GM12891 (cell line): ENCODE results near the gene FRMPD4.

Experiments used
- POLR2A ChIP-seq: IDR thresholded peaks from 2 replicates; pipeline ENCODE4 v1.6.1; 2011; ENCODE audit warnings: low read depth, low read length, control low read depth
- POLR2AphosphoS5 ChIP-seq: IDR thresholded peaks from 2 replicates; pipeline ENCODE4 v1.6.1; 2011; ENCODE audit warnings: low read depth, low read length, control low read depth
- TAF1 ChIP-seq: IDR thresholded peaks from 2 replicates; pipeline ENCODE4 v1.6.1; 2011; ENCODE audit warnings: low read depth, low read length, control low read depth

DNA sequence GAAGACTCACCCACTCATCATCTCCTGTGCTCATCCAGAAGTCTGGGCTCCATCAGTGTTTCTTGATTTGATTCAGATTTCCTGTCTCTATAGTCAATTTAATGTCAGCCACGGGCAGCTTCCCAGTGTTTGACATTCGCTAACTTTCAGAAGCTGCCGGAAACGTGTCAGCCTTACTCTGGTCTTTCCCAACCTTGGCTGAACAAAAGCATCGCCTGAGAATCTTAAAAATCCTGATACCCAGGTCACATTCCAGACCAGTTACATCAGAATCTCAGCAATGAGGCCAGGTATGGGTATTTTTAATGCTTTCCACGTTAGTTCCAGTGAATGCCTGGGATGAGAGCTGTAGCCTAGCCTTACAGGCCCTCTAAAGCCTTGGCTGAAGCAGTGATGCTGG, 233.8 kb downstream of the FRMPD4 start:
- TF ChIP-seq POLR2A, result no peak
- no peak for TF ChIP-seq POLR2AphosphoS5
- no peak for TF ChIP-seq TAF1
